HG03060 (cell line): ENCODE results near the gene TCF19.

Experiments used
- ATAC-seq: cut with Tn5 transposase; IDR thresholded peaks from one replicate; pipeline ENCODE4 v1.9.1; 2021; ENCODE audit warnings: low read depth, moderate number of reproducible peaks; ENCODE audit not compliant: unreplicated experiment

The TCF19 gene

GRCh38 chr6:31158140-31158862 is at the start of gene TCF19:
TSS of gene TCF19 (plus strand) at chr6:31158589. CDS start at chr6:31159470, 881 bp downstream.
- peak; percentile 70 for ATAC-seq

GRCh38 chr6:31110825-31111582 is 47.4 kb upstream of the TCF19 start:
- ATAC-seq = no peak

GRCh38 chr6:31111712-31112111 is 46.7 kb upstream of the TCF19 start:
- no peak for ATAC-seq

GRCh38 chr6:31112478-31112877 is 45.9 kb upstream of the TCF19 start, which contains the start of gene C6orf15:
TSS of gene C6orf15 (minus strand) at chr6:31112575. CDS start at chr6:31112555, 20 bp downstream.
- ATAC-seq = no peak

GRCh38 chr6:31113861-31114540 is 44.4 kb upstream of the TCF19 start:
- no peak for ATAC-seq

- no peak for ATAC-seq
Observed at GRCh38 chr6:31114541-31114878, 43.9 kb upstream of the TCF19 start, which contains the start of gene PSORS1C1. TSS of gene PSORS1C1 (plus strand) at chr6:31114800. CDS start at chr6:31129633, 14,833 bp downstream.

GRCh38 chr6:31114970-31115849 is 43.2 kb upstream of the TCF19 start:
- ATAC-seq = no peak

GRCh38 chr6:31115941-31116560 is 42.3 kb upstream of the TCF19 start:
- ATAC-seq = no peak

- ATAC-seq = no peak
Observed at GRCh38 chr6:31116661-31117385, 41.6 kb upstream of the TCF19 start.

GRCh38 chr6:31118178-31118577 is 40.2 kb upstream of the TCF19 start:
- no peak for ATAC-seq

- no peak for ATAC-seq
Observed at GRCh38 chr6:31120151-31120915, 38.1 kb upstream of the TCF19 start, which contains the start of gene CDSN. TSS of gene CDSN (minus strand) at chr6:31120446. CDS start at chr6:31120419, 27 bp downstream.

GRCh38 chr6:31121131-31121790 is 37.1 kb upstream of the TCF19 start:
- no peak for ATAC-seq

- ATAC-seq = no peak
Observed at GRCh38 chr6:31122791-31123706, 35.3 kb upstream of the TCF19 start.

GRCh38 chr6:31125162-31125561 is 33.2 kb upstream of the TCF19 start:
- ATAC-seq = no peak

- ATAC-seq = no peak
Observed at GRCh38 chr6:31125586-31126363, 32.6 kb upstream of the TCF19 start.
